Epithelial cell of proximal tubule (primary cell): ENCODE measurements around the gene FAM184B. TPM values are rescaled to one million over a fixed set of nuclear protein-coding genes. Genes with fewer than 3 reads are reported as not detected.

Source experiments
- DNase-seq: peaks from one replicate; pipeline ENCODE4 v3.0.0-alpha.2; 2011; ENCODE audit warnings: low read depth
- H3K4me3 ChIP-seq: 2 replicates; pipeline ENCODE4 v1.5.1; 2011; ENCODE audit warnings: low read depth, mild to moderate bottlenecking, low read length
- CTCF ChIP-seq: conservative IDR thresholded peaks from 2 replicates; pipeline ENCODE4 v1.5.1; 2012; ENCODE audit warnings: low read depth, mild to moderate bottlenecking, low read length
- total RNA-seq: library from RNA; depleted of rRNA; stranded (reverse); fragments of >200 nt; gene quantifications from 2 replicates; pipeline ENCODE4 v1.2.3, GENCODE V29; 2015

The FAM184B gene
- total RNA-seq, 1 donor from 2014 or later, result 0.17 TPM

DNA sequence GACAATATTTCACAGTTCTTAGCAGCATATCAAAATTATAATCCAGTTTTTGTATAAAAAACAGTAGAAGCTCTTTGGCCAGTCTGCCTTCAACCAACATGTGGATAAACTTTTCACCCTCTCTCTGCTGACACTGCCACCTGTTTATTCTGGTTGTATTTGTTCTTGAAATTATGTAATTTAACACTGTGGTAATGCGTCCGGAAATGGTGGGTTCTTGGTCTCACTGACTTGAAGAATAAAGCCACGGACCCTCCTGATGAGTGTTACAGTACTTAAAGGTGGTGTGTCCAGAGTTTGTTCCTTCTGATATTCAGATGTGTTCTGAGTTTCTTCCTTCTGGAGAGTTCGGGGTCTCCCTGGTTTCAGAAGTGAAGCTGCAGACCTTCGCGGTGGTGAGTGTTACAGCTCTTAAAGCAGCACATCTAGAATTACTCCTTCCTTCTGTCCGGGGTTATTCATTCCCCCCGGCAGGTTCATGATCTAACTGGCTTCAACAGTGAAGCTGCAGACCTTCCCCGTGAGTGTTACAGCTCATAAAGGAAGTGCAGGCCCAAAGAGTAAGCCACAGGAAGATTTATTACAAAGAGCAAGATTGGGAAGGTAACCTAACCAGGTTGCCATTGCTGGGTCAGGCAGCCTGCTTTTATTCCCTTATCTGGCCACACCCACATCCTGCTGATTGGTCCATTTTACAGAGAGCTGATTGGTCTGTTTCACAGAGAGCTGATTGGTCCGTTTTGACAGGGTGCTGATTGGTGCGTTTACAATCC, 15.7 kb downstream of the FAM184B start:
- no peak for DNase-seq
- TF ChIP-seq CTCF, result no peak
- H3K4me3 ChIP-seq, result no peak overlapping the region

DNA sequence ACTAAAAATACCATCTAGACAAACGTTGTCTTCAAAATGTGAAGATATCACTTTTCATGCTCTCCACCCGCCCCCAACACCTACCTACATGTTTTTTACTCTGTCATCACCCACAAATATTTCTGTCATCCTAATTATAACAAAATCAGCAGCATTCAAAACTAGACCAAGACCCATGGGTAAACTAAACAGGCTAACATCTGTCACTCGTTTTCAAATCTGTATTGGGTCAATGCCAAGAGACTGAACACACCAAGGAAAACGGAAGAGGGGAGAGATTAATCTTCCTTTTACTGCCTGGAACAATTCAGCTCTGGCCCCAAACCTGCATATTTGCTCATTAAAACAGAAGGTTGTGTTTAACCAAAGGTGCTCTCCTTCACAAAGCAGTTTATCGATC, 17.5 kb downstream of the FAM184B start:
- no peak for TF ChIP-seq CTCF
- no peak overlapping the region for H3K4me3 ChIP-seq
- no peak for DNase-seq

- H3K4me3 ChIP-seq, result no peak overlapping the region
- TF ChIP-seq CTCF, result no peak
- no peak for DNase-seq
Observed at GRCh38 chr4:17763416-17763815, 18.0 kb downstream of the FAM184B start.

DNA sequence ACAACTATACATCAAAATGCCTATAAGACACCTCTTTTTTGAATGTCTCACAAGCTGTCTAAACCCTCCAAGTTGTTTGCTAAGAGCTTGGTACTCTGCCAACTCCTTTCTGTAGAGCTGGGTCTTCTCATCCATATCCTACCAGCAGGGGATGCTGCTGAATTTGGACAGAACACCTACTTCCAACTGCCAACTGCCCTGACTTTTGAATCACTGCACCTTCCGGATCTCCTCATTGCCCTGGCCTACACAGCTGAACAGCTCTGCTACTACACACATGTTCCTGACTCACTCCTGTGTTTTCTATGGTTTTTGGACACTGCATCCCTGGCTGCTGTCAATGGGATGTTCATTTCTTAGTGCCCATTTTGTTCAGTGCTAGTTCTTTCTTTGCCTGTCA, 18.7 kb downstream of the FAM184B start:
- peak; percentile 27 for DNase-seq
- peak; percentile 58 for TF ChIP-seq CTCF
- H3K4me3 ChIP-seq, result no peak overlapping the region

DNA sequence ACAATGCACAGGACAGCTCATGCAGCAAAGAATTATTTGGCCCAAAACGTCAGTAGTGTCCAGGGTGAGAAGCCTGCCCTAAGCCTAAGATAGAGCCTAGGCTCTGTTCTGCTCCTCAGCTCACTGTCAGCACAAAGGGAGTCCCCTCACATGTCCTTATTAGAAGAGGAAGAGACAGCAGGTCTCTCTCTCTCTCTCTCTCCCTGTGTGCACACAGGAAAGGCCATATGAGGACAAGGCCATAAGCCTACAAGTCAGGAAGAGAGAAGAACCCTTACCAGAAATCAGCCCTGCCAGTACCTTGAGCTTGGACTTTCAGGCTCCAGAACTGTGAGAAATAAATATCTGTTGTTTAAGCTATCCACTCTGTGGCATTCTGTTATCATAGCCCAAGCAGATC, 20.4 kb downstream of the FAM184B start:
- TF ChIP-seq CTCF, result no peak
- no peak for DNase-seq
- H3K4me3 ChIP-seq, result no peak overlapping the region

DNA sequence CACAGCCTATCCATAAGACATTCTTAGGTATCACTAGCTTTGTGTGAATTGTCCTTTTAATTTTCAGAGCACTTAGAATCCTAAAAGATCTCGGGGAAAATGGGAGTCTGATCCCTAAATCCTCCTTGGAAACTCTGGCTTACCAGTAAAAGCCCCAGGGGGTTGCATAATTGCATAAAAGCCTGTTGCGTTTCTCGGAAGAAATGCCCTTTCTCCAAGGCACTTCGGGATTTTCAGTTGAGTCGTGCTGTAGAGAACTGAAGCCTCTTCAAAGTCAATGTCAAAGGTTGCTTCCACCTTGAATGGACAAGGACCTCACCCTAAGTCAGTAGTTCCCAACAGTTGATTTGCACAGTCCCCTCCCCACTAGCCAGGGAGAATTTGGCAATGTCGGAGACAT, 20.8 kb downstream of the FAM184B start:
- no peak for DNase-seq
- no peak overlapping the region for H3K4me3 ChIP-seq
- no peak for TF ChIP-seq CTCF

- DNase-seq, result no peak
Observed at GRCh38 chr4:17758485-17758884, 22.9 kb downstream of the FAM184B start.

More at GRCh38 chr4:17758485-17758884, 22.9 kb downstream of the FAM184B start:
- H3K4me3 ChIP-seq, result no peak overlapping the region
- no peak for TF ChIP-seq CTCF
